SU-DHL-6 (cell line): ENCODE results near the gene NRGN.

Experiments
- H2AFZ ChIP-seq: fragments of 200-600 bp; sonication (generic); 2 replicates; pipeline ENCODE4 v1.6.1; 2014; ENCODE audit warnings: low read depth, mild to moderate bottlenecking, moderate library complexity, mixed read lengths, antibody characterized with exemption, low read length; ENCODE audit not compliant: severe bottlenecking
- H3F3A ChIP-seq: fragments of 200-600 bp; shearing (Covaris generic); 2 replicates; pipeline ENCODE4 v1.6.0; 2016; ENCODE audit warnings: antibody characterized with exemption, mild to moderate bottlenecking; ENCODE audit not compliant: insufficient read depth
- H3K27ac ChIP-seq: fragments of 200-600 bp; sonication (generic); 2 replicates; pipeline ENCODE4 v1.5.1; 2016; ENCODE audit warnings: low read depth, mild to moderate bottlenecking, low read length, moderate library complexity, mixed read lengths
- H3K27me3 ChIP-seq: fragments of 200-600 bp; sonication (generic), shearing (Covaris generic); 2 replicates; pipeline ENCODE4 v1.6.0; 2014; ENCODE audit warnings: mild to moderate bottlenecking, low read length
- H3K36me3 ChIP-seq: fragments of 200-600 bp; sonication (generic); 2 replicates; pipeline ENCODE4 v1.6.1; 2014; ENCODE audit warnings: mild to moderate bottlenecking, low read length, mixed read lengths
- H3K4me2 ChIP-seq: fragments of 300-600, 200-600 bp; shearing (Covaris generic), sonication (generic); 2 replicates; pipeline ENCODE4 v1.6.0; 2014; ENCODE audit warnings: low read length, low read depth, mild to moderate bottlenecking; ENCODE audit not compliant: poor library complexity, severe bottlenecking
- H3K4me3 ChIP-seq: fragments of 200-600 bp; sonication (generic); 2 replicates; pipeline ENCODE4 v1.5.1; 2014; ENCODE audit warnings: antibody characterized with exemption, low read length, mild to moderate bottlenecking, mixed read lengths; ENCODE audit not compliant: insufficient read depth, poor library complexity, severe bottlenecking
- H3K79me2 ChIP-seq: fragments of 200-600 bp; sonication (generic); 2 replicates; pipeline ENCODE4 v1.6.1; 2014; ENCODE audit warnings: mild to moderate bottlenecking, low read length, moderate library complexity; ENCODE audit not compliant: insufficient read depth
- H3K9ac ChIP-seq: fragments of 200-600 bp; sonication (generic); 2 replicates; pipeline ENCODE4 v1.7.0; 2014; ENCODE audit warnings: mild to moderate bottlenecking, low read length
- H3K9me2 ChIP-seq: fragments of 200-600 bp; sonication (generic); replicated peaks from 2 replicates; pipeline ENCODE4 v1.6.1; 2014; ENCODE audit warnings: low read length; ENCODE audit not compliant: insufficient read depth
- H3K9me3 ChIP-seq: fragments of 200-600 bp; sonication (generic); 2 replicates; pipeline ENCODE4 v1.6.1; 2014; ENCODE audit warnings: low read length, mixed read lengths; ENCODE audit not compliant: insufficient read depth
- H4K20me1 ChIP-seq: fragments of 200-600 bp; sonication (generic); 2 replicates; pipeline ENCODE4 v1.6.1; 2014; ENCODE audit warnings: low read depth, mild to moderate bottlenecking, antibody characterized with exemption, low read length, moderate library complexity, mixed read lengths
- EZH2phosphoT487 ChIP-seq: fragments of 200-600 bp; sonication (generic), shearing (Covaris generic); conservative IDR thresholded peaks from 2 replicates; pipeline ENCODE4 v1.6.1; 2018; ENCODE audit warnings: mild to moderate bottlenecking, antibody characterized with exemption, low read length, moderate library complexity, mixed read lengths
- TF ChIP-seq, protein P1 (sequence below): fragments of 200-600 bp; sonication (generic); IDR thresholded peaks from one replicate; pipeline ENCODE4 v1.5.1; 2017; ENCODE audit warnings: antibody characterized with exemption, mild to moderate bottlenecking, low read length, moderate library complexity; ENCODE audit not compliant: insufficient read depth, poor library complexity, severe bottlenecking

Gene NRGN

GRCh38 chr11:124718801-124719200 is 20.9 kb upstream of the NRGN start:
- no peaks in the 10 kb centered on the region for H3K9me2 ChIP-seq
- H3K27ac ChIP-seq = no peak overlapping the region
- TF ChIP-seq EZH2phosphoT487 = no peak
- TF ChIP-seq, protein P1, sequence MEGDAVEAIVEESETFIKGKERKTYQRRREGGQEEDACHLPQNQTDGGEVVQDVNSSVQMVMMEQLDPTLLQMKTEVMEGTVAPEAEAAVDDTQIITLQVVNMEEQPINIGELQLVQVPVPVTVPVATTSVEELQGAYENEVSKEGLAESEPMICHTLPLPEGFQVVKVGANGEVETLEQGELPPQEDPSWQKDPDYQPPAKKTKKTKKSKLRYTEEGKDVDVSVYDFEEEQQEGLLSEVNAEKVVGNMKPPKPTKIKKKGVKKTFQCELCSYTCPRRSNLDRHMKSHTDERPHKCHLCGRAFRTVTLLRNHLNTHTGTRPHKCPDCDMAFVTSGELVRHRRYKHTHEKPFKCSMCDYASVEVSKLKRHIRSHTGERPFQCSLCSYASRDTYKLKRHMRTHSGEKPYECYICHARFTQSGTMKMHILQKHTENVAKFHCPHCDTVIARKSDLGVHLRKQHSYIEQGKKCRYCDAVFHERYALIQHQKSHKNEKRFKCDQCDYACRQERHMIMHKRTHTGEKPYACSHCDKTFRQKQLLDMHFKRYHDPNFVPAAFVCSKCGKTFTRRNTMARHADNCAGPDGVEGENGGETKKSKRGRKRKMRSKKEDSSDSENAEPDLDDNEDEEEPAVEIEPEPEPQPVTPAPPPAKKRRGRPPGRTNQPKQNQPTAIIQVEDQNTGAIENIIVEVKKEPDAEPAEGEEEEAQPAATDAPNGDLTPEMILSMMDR = no peak
- no peak overlapping the region for H2AFZ ChIP-seq
- no peaks in the 10 kb centered on the region for H3K9me3 ChIP-seq
- no peaks in the 10 kb centered on the region for H3K79me2 ChIP-seq
- H3K36me3 ChIP-seq = no peaks in the 10 kb centered on the region
- H3K27me3 ChIP-seq = no peaks in the 10 kb centered on the region
- no peak overlapping the region for H3K9ac ChIP-seq
- no peaks in the 10 kb centered on the region for H3F3A ChIP-seq
- H3K4me2 ChIP-seq = no peak overlapping the region
- no peak overlapping the region for H3K4me3 ChIP-seq
- H4K20me1 ChIP-seq = no peaks in the 10 kb centered on the region

DNA sequence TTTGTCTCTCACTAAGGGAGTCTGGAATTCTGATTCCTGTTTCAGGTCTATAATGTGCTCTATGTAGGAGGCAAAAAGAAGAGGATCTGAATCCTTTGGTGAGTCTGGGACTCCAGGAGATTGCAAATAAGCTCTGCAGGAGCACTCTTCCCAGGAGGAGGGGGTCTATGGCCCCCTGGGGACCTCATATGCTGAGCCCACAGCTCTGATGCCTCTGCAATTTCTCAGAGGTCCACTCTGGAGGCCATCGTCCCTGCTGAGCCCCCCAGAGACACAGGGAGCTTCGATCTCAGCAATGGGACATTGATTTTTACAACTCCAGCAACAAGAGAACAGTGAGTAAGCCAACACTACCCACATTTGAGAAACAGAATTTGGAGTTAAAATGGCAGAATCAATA is 20.2 kb upstream of the NRGN start:
- H3K27me3 ChIP-seq = no peaks in the 10 kb centered on the region
- TF ChIP-seq, protein P1 = no peak
- TF ChIP-seq EZH2phosphoT487 = no peak
- H3K4me3 ChIP-seq = no peak overlapping the region
- no peaks in the 10 kb centered on the region for H3F3A ChIP-seq
- H3K9ac ChIP-seq = no peak overlapping the region
- no peak overlapping the region for H2AFZ ChIP-seq
- H3K9me2 ChIP-seq = no peaks in the 10 kb centered on the region
- H4K20me1 ChIP-seq = no peaks in the 10 kb centered on the region
- no peak overlapping the region for H3K27ac ChIP-seq
- H3K36me3 ChIP-seq = no peaks in the 10 kb centered on the region
- no peaks in the 10 kb centered on the region for H3K79me2 ChIP-seq
- H3K9me3 ChIP-seq = no peaks in the 10 kb centered on the region
- H3K4me2 ChIP-seq = no peak overlapping the region

- no peak overlapping the region for H3K27ac ChIP-seq
- no peaks in the 10 kb centered on the region for H3K9me3 ChIP-seq
- no peaks in the 10 kb centered on the region for H3K79me2 ChIP-seq
- H3K36me3 ChIP-seq = no peaks in the 10 kb centered on the region
- no peaks in the 10 kb centered on the region for H3K9me2 ChIP-seq
- no peak overlapping the region for H3K4me2 ChIP-seq
- H2AFZ ChIP-seq = no peak overlapping the region
- no peak overlapping the region for H3K9ac ChIP-seq
- H3K27me3 ChIP-seq = no peaks in the 10 kb centered on the region
- H3K4me3 ChIP-seq = no peak overlapping the region
- no peak for TF ChIP-seq EZH2phosphoT487
- TF ChIP-seq, protein P1 = no peak
- no peaks in the 10 kb centered on the region for H3F3A ChIP-seq
- no peaks in the 10 kb centered on the region for H4K20me1 ChIP-seq
These were observed 17.6 kb upstream of the NRGN start for GRCh38 chr11:124722176-124722575.
